ENCODE results near the gene VPS9D1. TPM values are rescaled to one million over a fixed set of nuclear protein-coding genes. Genes with fewer than 3 reads are reported as not detected.
A peak's percentile ranks its signal among the peaks of the same experiment; 100 is the strongest.
"Not testable (repeated sequence)": the region's sequence is repeated elsewhere in the genome, so short reads cannot be mapped to it uniquely, and the experiment has no call there.

The VPS9D1 gene
- polyA plus RNA-seq, 6 donors from 2014 or later: 0.14 to 0.88 (median 0.51) TPM; not detected in 1

DNA sequence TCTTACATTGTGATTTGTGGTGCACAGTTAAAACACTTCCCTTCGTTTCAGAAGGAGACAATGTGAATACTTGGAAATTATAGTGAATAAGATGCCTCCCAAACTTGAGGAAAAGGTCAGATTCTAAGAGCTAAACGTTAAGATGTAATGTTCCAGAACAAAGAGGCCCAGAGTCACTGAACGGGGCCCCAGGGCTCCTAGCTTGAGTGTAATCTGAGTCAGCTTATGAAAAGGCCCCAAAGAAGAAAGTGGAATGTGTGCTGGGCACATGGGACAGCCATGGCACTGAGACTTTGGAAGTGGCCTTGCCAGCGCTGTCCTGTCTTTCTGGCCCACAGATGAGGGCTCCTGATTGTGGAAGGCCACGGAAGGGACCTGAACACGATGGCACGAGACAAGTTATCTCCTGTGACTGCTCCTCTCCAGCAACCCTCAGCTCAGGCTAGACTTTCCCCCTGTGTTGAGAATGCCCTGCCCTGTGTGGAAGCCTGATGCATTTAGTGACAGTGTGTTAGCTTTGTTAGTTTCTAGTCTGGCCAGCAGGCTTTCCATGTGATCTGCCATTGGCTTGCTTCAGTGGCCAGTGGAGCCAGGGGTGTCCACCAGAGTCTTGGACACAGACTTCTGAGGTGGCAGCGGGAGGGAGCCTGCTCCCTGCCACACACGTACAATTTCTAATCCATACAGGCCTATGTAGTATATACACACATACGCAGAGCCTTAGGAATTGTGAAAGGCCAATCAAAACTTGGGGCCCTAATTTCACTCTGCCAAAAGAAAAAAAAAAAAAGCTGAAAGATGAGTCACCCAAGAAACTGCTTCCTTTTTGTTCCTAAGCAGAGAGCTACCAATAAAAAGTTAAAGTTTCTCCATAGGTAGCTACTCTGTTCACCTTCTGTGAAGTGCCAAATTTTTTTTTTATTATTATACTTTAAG, 49.9 kb downstream of the VPS9D1 start:
- DNase-seq: no peak
- Mint-ChIP-seq H3K27ac (peak overlapping the region in 1 of 6 donors; percentile 49), H3K4me3 (no peak overlapping the region)

DNA sequence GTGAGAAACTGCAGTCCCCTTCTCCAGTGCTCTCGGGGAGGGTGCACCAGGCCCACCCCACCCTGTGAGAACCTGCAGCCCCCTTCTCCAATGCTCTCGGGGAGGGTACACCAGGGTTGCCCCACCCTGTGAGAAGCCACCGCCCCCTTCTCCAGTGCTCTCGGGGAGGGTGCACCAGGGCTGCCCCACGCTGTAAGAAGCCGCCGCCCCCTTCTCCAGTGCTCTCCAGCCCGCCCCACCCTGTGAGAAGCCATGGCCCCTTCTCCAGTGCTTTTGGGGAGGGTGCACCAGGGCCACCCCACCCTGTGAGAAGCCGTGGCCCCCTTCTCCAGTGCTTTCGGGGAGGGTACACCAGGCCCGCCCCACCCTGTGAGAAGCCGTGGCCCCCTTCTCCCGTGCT, 50.9 kb downstream of the VPS9D1 start:
- Mint-ChIP-seq H3K4me1 (peaks cover 0 to 5% (median 0%) of the 10 kb centered on the region in 3 donors), H3K27ac (no peak overlapping the region), H3K27me3 (no peaks in the 10 kb centered on the region), H3K9me3 (peaks cover 0 to 4% (median 0%) of the 10 kb centered on the region in 7 donors), H3K36me3 (no peaks in the 10 kb centered on the region), H3K4me3 (no peak overlapping the region)
- ATAC-seq (ENCODE audit: low read depth in 2 of 2) (no peak), DNase-seq (no peak)

More for the DNA sequence above, 49.9 kb downstream of the VPS9D1 start:
- Mint-ChIP-seq H3K4me1 (peaks cover 0 to 5% (median 0%) of the 10 kb centered on the region in 3 donors), H3K36me3 (no peaks in the 10 kb centered on the region), H3K9me3 (peaks cover 0 to 4% (median 0%) of the 10 kb centered on the region in 7 donors), H3K27me3 (no peaks in the 10 kb centered on the region)
- no peak for ATAC-seq (ENCODE audit: low read depth in 2 of 2)

DNA sequence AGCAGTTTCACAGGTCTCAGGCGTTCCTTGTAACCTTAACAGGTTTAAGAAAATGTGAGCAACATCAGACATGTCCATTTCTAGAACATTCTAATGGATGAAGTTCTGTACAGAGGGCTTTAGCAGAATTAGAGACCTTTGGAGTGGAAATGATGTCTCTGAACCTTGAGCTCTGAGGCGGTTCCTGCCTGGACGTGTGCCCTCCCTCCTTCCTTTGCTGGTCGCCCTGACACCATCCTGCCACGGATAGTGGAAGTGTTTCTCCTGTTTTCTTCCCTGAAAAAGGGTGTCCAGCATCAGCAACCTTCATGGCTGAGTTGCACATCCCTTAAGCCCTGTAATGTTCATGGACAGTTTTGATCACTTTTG, 51.9 kb downstream of the VPS9D1 start:
- peaks cover 0 to 5% (median 0%) of the 10 kb centered on the region in 3 donors for H3K4me1 Mint-ChIP-seq
- no peaks in the 10 kb centered on the region for H3K27me3 Mint-ChIP-seq
- H3K36me3 Mint-ChIP-seq: no peaks in the 10 kb centered on the region
- DNase-seq (no peak), ATAC-seq (ENCODE audit: low read depth in 2 of 2) (no peak)
- no peak overlapping the region for H3K4me3 Mint-ChIP-seq
- peak overlapping the region in 2 of 6 donors; percentile 65 to 68 for H3K27ac Mint-ChIP-seq
- H3K9me3 Mint-ChIP-seq: peaks cover 0 to 4% (median 0%) of the 10 kb centered on the region in 7 donors

DNA sequence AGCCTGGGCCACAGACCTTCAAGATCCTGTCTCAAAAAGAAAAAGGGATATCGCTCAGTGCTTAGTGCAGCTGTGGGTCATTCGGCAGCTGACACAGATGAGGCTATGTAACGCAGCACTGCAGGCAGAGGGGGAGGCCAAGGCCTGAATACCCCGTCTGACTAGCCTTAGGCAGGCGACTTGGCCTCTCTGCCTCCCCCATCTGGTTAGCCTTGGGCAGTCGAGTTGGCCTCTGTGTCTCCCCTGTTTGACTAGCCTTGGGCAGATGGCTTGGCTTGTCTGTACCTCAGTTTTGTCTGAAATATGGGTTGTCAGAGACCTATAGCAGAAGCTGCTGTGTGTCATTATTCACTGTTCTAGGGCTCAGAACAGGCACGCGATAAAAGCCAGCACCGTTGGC, 53.1 kb downstream of the VPS9D1 start:
- H3K4me3 Mint-ChIP-seq: no peak overlapping the region
- H3K9me3 Mint-ChIP-seq: peaks cover 0 to 4% (median 0%) of the 10 kb centered on the region in 7 donors
- DNase-seq: no peak
- no peak for ATAC-seq (ENCODE audit: low read depth in 2 of 2)
- H3K36me3 Mint-ChIP-seq: no peaks in the 10 kb centered on the region
- no peak overlapping the region for H3K27ac Mint-ChIP-seq
- no peaks in the 10 kb centered on the region for H3K27me3 Mint-ChIP-seq
- H3K4me1 Mint-ChIP-seq: peaks cover 0 to 5% (median 0%) of the 10 kb centered on the region in 3 donors

DNA sequence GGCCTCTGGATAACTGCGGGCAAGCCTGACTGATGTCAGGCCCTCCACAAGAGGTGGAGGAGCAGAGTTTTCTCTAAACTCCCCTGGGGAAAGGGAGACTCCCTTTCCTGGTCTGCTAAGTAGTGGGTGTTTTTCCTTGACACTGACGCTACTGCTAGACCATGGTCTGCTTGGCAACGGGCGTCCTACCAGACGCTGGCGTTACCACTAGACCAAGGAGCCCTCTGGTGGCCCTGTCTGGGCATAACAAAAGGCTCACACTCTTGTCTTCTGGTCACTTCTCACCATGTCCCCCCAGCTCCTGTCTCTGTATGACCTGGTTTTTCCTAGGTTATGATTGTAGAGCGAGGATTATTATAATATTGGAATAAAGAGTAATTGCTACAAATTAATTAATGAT, 53.7 kb downstream of the VPS9D1 start:
- H3K4me1 Mint-ChIP-seq; H3K4me3 Mint-ChIP-seq; ATAC-seq (ENCODE audit: low read depth in 2 of 2); H3K27me3 Mint-ChIP-seq; H3K27ac Mint-ChIP-seq; H3K9me3 Mint-ChIP-seq; H3K36me3 Mint-ChIP-seq; DNase-seq: not testable (repeated sequence)

DNA sequence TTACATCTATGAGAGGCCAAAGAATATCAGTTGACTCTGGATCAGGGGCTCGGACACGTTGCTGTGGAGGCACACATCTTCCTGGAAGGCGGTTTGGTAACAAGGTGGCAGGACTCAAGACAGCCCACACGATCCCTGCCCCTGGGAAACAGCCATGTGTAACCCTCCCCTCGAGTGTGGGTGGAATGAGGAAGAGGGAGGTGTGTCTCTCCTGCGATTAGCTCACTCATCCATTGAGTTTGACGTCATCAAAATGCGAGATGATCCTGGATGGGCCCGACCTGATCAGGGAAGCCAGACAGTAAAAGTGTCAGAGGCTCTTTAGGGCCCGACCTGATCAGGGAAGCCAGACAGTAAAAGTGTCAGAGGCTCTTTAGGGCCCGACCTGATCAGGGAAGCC, 56.5 kb downstream of the VPS9D1 start:
- H3K36me3 Mint-ChIP-seq; H3K27me3 Mint-ChIP-seq; H3K9me3 Mint-ChIP-seq; DNase-seq; H3K27ac Mint-ChIP-seq; ATAC-seq (ENCODE audit: low read depth in 2 of 2); H3K4me3 Mint-ChIP-seq; H3K4me1 Mint-ChIP-seq: not testable (repeated sequence)

DNA sequence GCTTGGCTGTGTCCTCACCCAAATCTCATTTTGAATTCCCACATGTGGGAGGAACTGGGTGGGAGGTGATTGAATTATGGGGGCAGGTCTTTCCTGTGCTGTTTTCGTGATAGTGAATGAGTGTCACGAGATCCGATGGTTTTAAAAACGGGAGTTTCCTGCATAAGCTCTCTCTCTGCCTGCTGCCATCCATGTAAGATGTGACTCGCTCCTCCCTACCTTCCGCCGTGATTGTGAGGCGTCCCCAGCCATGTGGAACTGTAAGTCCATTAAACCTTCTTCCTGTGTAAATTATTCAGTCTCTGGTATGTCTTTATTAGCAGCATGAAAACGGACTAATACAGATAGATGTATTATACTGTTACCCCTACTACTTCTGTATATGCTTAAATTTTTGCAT, 59.5 kb downstream of the VPS9D1 start:
- Mint-ChIP-seq H3K9me3 (no peaks in the 10 kb centered on the region), H3K36me3 (peaks cover 0 to 6% of the 10 kb centered on the region in 2 donors), H3K4me3 (peak overlapping the region in 2 of 8 donors; percentile 48 to 71)

DNA sequence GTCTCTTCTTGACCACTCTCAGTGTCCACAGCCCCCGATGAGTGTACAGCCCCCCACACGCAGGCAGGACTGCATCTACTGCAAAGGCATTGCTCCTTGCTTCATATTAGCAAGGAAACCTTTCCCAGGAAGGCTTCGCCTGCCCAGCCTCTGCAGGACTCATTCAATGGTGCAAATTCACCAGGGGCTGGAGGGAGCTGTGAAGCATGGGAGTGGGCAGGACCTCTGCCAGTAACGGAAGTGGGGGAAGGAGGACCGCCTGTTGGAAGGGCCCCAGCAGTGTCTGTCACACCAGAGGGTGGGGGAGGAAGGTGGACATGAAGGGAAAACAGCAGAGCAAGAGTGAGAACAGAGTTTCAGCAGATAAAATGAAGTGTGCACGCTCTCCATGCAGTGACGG, 60.6 kb downstream of the VPS9D1 start:
- Mint-ChIP-seq H3K27me3 (no peaks in the 10 kb centered on the region), H3K27ac (peak overlapping the region in 1 of 6 donors; percentile 80), H3K4me3 (peak overlapping the region in 3 of 8 donors; percentile 25 to 73 (median 60)), H3K9me3 (no peaks in the 10 kb centered on the region), H3K4me1 (peaks cover 16 to 26% (median 24%) of the 10 kb centered on the region in 3 donors), H3K36me3 (peaks cover 0 to 6% of the 10 kb centered on the region in 2 donors)
- no peak for ATAC-seq (ENCODE audit: low read depth in 2 of 2)
- DNase-seq: no peak

More for the DNA sequence above, 59.5 kb downstream of the VPS9D1 start:
- DNase-seq (no peak), ATAC-seq (ENCODE audit: low read depth in 2 of 2) (no peak)
- H3K27ac Mint-ChIP-seq: peak overlapping the region in 1 of 6 donors; percentile 50
- peaks cover 13 to 16% (median 15%) of the 10 kb centered on the region in 3 donors for H3K4me1 Mint-ChIP-seq
- no peaks in the 10 kb centered on the region for H3K27me3 Mint-ChIP-seq

DNA sequence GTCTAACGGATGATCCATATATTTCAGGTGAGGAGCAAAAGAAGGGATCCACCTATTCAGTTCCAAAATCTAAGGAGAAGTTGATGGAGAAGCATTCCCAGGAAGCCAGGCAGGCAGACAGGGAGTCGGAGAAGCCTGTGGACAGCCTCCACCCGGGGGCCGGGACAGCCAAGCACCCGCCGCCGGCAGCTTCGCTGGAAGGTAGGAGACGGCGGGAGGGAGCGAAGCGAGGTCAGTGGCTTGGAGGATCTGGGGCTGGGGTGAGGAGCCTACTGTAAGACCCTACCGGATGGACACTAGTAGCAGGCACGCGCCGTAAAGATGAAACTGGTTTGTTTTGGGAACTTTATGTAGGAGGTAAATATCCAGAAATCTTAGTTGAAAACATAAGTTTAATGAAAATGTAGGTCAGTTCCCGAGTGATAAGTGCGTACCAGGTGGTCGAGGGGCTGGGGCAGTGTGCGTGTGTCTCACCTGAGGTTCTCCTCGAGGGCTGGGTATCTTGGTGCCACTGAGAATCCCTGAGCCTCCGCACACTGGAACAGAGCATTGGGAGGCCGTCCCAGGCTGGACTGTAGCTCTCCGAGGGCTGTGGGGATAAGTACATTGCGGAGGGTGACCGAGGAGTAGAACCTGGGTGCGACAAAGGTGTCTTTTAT, 62.3 kb downstream of the VPS9D1 start:
- ATAC-seq (ENCODE audit: low read depth in 2 of 2) (no peak), DNase-seq (no peak)
- no peaks in the 10 kb centered on the region for H3K9me3 Mint-ChIP-seq
- H3K27me3 Mint-ChIP-seq: no peaks in the 10 kb centered on the region
- peak overlapping the region; percentile 59 to 97 (median 90) for H3K27ac Mint-ChIP-seq
- H3K4me3 Mint-ChIP-seq: peak overlapping the region; percentile 82 to 93 (median 89)
- H3K4me1 Mint-ChIP-seq: peaks cover 16 to 34% (median 28%) of the 10 kb centered on the region in 3 donors
- peaks cover 0 to 6% of the 10 kb centered on the region in 2 donors for H3K36me3 Mint-ChIP-seq

DNA sequence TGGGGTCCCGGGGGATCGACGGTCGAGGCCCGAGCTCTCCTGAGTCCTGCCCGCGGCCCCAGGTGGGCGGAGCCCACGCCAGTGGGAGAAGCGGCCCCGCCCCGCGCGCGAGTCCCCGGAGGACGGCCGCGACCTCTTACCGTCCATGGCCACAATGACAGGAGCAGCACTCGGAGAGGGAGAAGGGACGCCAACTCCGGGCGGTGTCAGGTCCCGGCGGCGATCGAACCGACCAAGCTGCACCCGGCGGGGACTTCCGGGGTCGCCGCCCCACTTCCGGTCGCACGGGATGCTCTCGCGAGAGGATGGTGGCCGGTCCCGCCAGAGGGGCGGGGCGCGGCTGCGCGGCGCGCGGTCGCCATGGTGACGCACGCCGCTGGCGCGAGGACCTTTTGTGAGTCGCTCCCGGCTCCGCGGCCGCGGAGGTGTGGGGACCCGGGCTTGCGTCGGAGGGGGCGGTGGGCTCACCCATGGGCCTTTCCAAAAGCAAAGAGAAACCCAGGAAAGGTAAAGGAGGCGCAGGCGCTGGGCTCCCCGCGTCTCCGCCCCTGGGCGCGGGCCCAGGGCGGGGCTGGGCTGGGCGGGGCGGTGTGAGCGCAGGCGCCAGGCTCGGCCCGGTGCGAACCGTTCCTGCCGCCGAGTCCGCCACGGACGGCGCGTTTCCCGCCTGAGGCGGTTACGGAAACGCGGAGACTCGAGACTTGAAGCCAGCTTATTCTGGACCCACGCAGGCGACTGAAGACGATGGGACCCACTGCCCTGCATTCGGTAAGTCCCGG, 63.1 kb downstream of the VPS9D1 start, which contains the start of the genes CHMP1A and SPATA33:
Gene CHMP1A, minus strand, starts transcription at position 267 of the 779 bp plus-strand sequence. Its CDS starts 120 bp downstream, at position 147.
Gene SPATA33, plus strand, starts transcription at position 395 of the 779 bp plus-strand sequence. Its CDS starts 76 bp downstream, at position 471.
- Mint-ChIP-seq H3K27me3 (no peaks in the 10 kb centered on the region), H3K4me3 (peak within 1 kb of the TSS; percentile 82 to 93 (median 89))
- ATAC-seq (ENCODE audit: low read depth in 2 of 2): peak; percentile 93 to 94

More for the DNA sequence above, 63.1 kb downstream of the VPS9D1 start, which contains the start of the genes CHMP1A and SPATA33:
- Mint-ChIP-seq H3K27ac (peak within 1 kb of the TSS; percentile 89 to 97 (median 92)), H3K4me1 (peaks cover 16 to 34% (median 28%) of the 10 kb centered on the region in 3 donors), H3K9me3 (no peaks in the 10 kb centered on the region), H3K36me3 (peaks cover 0 to 6% of the 10 kb centered on the region in 2 donors)
- DNase-seq: peak; percentile 94
